ENCODE results near the gene SPATA13.

DNA sequence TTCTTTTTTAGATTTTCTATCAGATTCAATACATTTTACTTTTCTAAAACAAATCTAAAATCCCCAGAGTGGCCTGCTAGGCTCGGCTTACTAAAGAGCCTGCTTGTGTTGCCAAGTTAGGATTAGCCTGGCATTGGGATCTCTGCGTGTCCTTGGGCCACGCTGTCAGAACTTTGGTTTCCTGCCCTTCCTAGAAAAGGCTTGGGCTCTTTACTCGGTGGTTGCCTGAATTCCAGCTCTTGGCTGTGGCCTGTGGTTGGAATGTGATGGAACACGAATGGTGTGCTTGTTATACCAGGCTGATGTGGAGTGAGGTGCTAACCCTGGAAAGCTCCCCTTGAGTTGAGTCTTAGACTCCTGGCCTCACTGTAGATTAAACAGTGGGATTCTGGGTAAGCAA, 8.5 kb downstream of the SPATA13 start:
- TF ChIP-seq RARB (CRISPR knock-in tag; IDR thresholded peaks at IDR 0.05), result no peak
- TF ChIP-seq, protein P1, sequence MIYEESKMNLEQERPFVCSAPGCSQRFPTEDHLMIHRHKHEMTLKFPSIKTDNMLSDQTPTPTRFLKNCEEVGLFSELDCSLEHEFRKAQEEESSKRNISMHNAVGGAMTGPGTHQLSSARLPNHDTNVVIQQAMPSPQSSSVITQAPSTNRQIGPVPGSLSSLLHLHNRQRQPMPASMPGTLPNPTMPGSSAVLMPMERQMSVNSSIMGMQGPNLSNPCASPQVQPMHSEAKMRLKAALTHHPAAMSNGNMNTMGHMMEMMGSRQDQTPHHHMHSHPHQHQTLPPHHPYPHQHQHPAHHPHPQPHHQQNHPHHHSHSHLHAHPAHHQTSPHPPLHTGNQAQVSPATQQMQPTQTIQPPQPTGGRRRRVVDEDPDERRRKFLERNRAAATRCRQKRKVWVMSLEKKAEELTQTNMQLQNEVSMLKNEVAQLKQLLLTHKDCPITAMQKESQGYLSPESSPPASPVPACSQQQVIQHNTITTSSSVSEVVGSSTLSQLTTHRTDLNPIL (CRISPR knock-in tag; IDR thresholded peaks at IDR 0.05; ENCODE audit: low read depth), result no peak
- TF ChIP-seq, protein P2, sequence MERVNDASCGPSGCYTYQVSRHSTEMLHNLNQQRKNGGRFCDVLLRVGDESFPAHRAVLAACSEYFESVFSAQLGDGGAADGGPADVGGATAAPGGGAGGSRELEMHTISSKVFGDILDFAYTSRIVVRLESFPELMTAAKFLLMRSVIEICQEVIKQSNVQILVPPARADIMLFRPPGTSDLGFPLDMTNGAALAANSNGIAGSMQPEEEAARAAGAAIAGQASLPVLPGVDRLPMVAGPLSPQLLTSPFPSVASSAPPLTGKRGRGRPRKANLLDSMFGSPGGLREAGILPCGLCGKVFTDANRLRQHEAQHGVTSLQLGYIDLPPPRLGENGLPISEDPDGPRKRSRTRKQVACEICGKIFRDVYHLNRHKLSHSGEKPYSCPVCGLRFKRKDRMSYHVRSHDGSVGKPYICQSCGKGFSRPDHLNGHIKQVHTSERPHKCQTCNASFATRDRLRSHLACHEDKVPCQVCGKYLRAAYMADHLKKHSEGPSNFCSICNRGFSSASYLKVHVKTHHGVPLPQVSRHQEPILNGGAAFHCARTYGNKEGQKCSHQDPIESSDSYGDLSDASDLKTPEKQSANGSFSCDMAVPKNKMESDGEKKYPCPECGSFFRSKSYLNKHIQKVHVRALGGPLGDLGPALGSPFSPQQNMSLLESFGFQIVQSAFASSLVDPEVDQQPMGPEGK (CRISPR knock-in tag; IDR thresholded peaks at IDR 0.05; ENCODE audit: borderline replicate concordance), result no peak
- TF ChIP-seq ZNF565 (CRISPR knock-in tag; conservative IDR thresholded peaks at IDR 0.05; ENCODE audit: low read depth), result no peak
- no peak for TF ChIP-seq ZNF8 (CRISPR knock-in tag; IDR thresholded peaks at IDR 0.05)

All from SK-N-SH treated with all-trans-retinoic acid at 6 μM for 48 hours (cell line).